Measurements from ENCODE around the gene GNB4. TPM values are rescaled to one million over a fixed set of nuclear protein-coding genes. Genes with fewer than 3 reads are reported as not detected.

Gene GNB4
- total RNA-seq, 1 experiment from 2014 or later = 36.7 TPM

DNA sequence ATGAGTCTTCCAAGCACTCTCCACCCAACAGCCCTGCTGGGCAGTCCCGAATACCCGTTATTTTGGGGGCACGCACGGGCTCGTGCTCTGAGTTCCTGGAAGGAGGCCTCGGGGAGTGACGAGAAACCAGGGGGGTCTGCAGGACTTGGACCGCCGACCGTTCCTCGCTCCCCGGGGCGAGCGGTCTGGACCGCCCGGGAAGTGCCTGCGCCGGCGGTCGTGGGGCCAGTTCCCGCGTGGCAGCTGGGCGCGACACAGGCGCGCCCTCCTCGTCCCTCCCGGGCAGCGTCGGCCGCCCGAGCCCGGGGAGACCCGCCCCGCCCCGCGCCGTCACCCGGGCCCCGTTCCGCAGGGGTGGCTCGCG is 387 bp downstream of the GNB4 start:
- no peak for DNase-seq (ENCODE audit: low spot score)
- no peaks in the 10 kb centered on the region for H3K9me3 Mint-ChIP-seq

DNA sequence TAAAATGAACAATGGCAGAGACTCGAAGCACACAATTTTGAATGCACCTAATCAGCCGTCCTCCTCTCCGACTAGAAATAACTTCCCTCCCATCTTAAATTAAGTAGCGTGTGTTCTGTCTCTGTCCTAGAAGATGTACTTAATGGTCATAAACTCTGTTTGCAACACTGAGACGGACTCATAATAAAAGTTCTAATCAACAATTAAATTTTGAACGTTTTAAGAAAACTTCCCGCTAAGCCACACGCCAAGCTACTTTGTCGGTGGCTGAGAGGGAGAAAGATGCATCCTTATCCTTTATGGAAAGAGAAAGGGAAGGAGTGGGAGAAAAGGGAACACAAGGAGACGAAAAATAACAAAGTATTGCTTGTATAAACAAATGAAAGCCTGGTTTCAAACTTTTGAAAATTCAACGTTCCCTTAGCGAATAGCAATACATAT is 989 bp downstream of the GNB4 start:
- ATAC-seq (no peak), DNase-seq (ENCODE audit: low spot score) (no peak)
- ChIA-PET CTCF (interaction anchor here (1.0 kb wide), 1 partner anchor 112 kb away, joined by 3 read pairs; the partner anchor contains the start of gene ACTL6A), POLR2A (no interaction called here)
- Mint-ChIP-seq H3K27me3 (ENCODE audit: low read depth) (peaks cover 27% of the 10 kb centered on the region), H3K4me3 (peak overlapping the region; percentile 78), H3K9me3 (no peaks in the 10 kb centered on the region), H3K36me3 (no peaks in the 10 kb centered on the region), H3K4me1 (peaks cover 58% of the 10 kb centered on the region), H3K27ac (no peak overlapping the region)
- TF ChIP-seq ARID4B (CRISPR knock-in tag; IDR thresholded peaks at IDR 0.05; ENCODE audit: borderline replicate concordance) = no peak
- TF ChIP-seq, protein P1, sequence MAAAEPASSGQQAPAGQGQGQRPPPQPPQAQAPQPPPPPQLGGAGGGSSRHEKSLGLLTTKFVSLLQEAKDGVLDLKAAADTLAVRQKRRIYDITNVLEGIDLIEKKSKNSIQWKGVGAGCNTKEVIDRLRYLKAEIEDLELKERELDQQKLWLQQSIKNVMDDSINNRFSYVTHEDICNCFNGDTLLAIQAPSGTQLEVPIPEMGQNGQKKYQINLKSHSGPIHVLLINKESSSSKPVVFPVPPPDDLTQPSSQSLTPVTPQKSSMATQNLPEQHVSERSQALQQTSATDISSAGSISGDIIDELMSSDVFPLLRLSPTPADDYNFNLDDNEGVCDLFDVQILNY (CRISPR knock-in tag; IDR thresholded peaks at IDR 0.05) = no peak
- no peak for TF ChIP-seq HMGA2 (CRISPR knock-in tag; IDR thresholded peaks at IDR 0.05)
- TF ChIP-seq TP53 (CRISPR knock-in tag; IDR thresholded peaks at IDR 0.05) = no peak
- TF ChIP-seq ZNF671 (CRISPR knock-in tag; IDR thresholded peaks at IDR 0.05) = no peak
- no peak for TF ChIP-seq SOX15 (CRISPR knock-in tag; IDR thresholded peaks at IDR 0.05)
- no peak for TF ChIP-seq NFE2L1 (CRISPR knock-in tag; IDR thresholded peaks at IDR 0.05)
- no peak for TF ChIP-seq HMGXB4 (CRISPR knock-in tag; IDR thresholded peaks at IDR 0.05)
- no peak for TF ChIP-seq KAT7 (CRISPR knock-in tag; IDR thresholded peaks at IDR 0.05; ENCODE audit: borderline replicate concordance)
- no peak for TF ChIP-seq ZNF423 (CRISPR knock-in tag; IDR thresholded peaks at IDR 0.05)
- TF ChIP-seq, protein P2, sequence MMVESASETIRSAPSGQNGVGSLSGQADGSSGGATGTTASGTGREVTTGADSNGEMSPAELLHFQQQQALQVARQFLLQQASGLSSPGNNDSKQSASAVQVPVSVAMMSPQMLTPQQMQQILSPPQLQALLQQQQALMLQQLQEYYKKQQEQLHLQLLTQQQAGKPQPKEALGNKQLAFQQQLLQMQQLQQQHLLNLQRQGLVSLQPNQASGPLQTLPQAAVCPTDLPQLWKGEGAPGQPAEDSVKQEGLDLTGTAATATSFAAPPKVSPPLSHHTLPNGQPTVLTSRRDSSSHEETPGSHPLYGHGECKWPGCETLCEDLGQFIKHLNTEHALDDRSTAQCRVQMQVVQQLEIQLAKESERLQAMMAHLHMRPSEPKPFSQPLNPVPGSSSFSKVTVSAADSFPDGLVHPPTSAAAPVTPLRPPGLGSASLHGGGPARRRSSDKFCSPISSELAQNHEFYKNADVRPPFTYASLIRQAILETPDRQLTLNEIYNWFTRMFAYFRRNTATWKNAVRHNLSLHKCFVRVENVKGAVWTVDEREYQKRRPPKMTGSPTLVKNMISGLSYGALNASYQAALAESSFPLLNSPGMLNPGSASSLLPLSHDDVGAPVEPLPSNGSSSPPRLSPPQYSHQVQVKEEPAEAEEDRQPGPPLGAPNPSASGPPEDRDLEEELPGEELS (CRISPR knock-in tag; IDR thresholded peaks at IDR 0.05) = no peak
- no peak for TF ChIP-seq IRF2 (CRISPR knock-in tag; IDR thresholded peaks at IDR 0.05; ENCODE audit: borderline replicate concordance, low read depth)
- TF ChIP-seq, protein P3, sequence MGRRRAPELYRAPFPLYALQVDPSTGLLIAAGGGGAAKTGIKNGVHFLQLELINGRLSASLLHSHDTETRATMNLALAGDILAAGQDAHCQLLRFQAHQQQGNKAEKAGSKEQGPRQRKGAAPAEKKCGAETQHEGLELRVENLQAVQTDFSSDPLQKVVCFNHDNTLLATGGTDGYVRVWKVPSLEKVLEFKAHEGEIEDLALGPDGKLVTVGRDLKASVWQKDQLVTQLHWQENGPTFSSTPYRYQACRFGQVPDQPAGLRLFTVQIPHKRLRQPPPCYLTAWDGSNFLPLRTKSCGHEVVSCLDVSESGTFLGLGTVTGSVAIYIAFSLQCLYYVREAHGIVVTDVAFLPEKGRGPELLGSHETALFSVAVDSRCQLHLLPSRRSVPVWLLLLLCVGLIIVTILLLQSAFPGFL (CRISPR knock-in tag; IDR thresholded peaks at IDR 0.05; ENCODE audit: borderline replicate concordance) = no peak
- no peak for TF ChIP-seq USF1 (CRISPR knock-in tag; IDR thresholded peaks at IDR 0.05)
- TF ChIP-seq ZNF396 (CRISPR knock-in tag; IDR thresholded peaks at IDR 0.05; ENCODE audit: borderline replicate concordance) = no peak

More for the DNA sequence above, 387 bp downstream of the GNB4 start:
- TF ChIP-seq ZNF416 (CRISPR knock-in tag; IDR thresholded peaks at IDR 0.05) (no peak), ZNF423 (CRISPR knock-in tag; IDR thresholded peaks at IDR 0.05) (0 out of 2 replicates have a peak, but pooled peaks have one; percentile 17), USF2 (CRISPR knock-in tag; IDR thresholded peaks at IDR 0.05) (0 out of 2 replicates have a peak, but pooled peaks have one; percentile 3), ESRRA (CRISPR knock-in tag; IDR thresholded peaks at IDR 0.05; ENCODE audit: borderline replicate concordance) (peak; percentile 22; the same call in 1 of the 2 replicates)
- TF ChIP-seq, protein P4, sequence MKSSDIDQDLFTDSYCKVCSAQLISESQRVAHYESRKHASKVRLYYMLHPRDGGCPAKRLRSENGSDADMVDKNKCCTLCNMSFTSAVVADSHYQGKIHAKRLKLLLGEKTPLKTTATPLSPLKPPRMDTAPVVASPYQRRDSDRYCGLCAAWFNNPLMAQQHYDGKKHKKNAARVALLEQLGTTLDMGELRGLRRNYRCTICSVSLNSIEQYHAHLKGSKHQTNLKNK (CRISPR knock-in tag; IDR thresholded peaks at IDR 0.05) = no peak
- TF ChIP-seq, protein P5, sequence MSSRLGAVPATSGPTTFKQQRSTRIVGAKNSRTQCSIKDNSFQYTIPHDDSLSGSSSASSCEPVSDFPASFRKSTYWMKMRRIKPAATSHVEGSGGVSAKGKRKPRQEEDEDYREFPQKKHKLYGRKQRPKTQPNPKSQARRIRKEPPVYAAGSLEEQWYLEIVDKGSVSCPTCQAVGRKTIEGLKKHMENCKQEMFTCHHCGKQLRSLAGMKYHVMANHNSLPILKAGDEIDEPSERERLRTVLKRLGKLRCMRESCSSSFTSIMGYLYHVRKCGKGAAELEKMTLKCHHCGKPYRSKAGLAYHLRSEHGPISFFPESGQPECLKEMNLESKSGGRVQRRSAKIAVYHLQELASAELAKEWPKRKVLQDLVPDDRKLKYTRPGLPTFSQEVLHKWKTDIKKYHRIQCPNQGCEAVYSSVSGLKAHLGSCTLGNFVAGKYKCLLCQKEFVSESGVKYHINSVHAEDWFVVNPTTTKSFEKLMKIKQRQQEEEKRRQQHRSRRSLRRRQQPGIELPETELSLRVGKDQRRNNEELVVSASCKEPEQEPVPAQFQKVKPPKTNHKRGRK (CRISPR knock-in tag; IDR thresholded peaks at IDR 0.05; ENCODE audit: borderline replicate concordance) = no peak
- peaks cover 58% of the 10 kb centered on the region for H3K4me1 Mint-ChIP-seq
- H3K36me3 Mint-ChIP-seq = no peaks in the 10 kb centered on the region
- H3K27me3 Mint-ChIP-seq (ENCODE audit: low read depth) = peaks cover 27% of the 10 kb centered on the region
- POLR2A ChIA-PET = interaction anchor here (0.6 to 0.7 kb wide), 3 partner anchors 110 to 980 kb away, joined by 4 to 6 read pairs (median 5); partner anchors contain the start of gene ACTL6A
- H3K4me3 Mint-ChIP-seq = peak overlapping the region; percentile 78
- peak; percentile 4; the same call in 1 of the 2 replicates for ATAC-seq
- H3K27ac Mint-ChIP-seq = no peak overlapping the region
- CTCF ChIA-PET = no interaction called here
